ENCODE data around the gene TOLLIP. TPM values are rescaled to one million over a fixed set of nuclear protein-coding genes. Genes with fewer than 3 reads are reported as not detected.
"Not testable (repeated sequence)": the region's sequence is repeated elsewhere in the genome, so short reads cannot be mapped to it uniquely, and the experiment has no call there.

TOLLIP gene
- total and polyA plus RNA-seq, 2 of the 8 experiments (the other 6 are each of a cell fraction or from before 2014, with no cell fraction given) = 23.7 to 34.7 TPM

GRCh38 chr11:1243521-1243920, 65.9 kb downstream of the TOLLIP start:
- H3K56ac ChIP-seq (replicated peaks; ENCODE audit: insufficient read length, low read depth, low read length); H4K20me1 ChIP-seq (replicated peaks in 1 of 2; ENCODE audit: control insufficient read depth in 1 of 2, insufficient read depth in 2 of 2, low read length in 2 of 2); H3K23me2 ChIP-seq (ENCODE audit: low read depth, low read length); FAIRE-seq; H3K9ac ChIP-seq (replicated peaks in 1 of 4; ENCODE audit: extremely low read depth in 1 of 4, low read depth in 3 of 4, low read length in 3 of 4); H3K4me2 ChIP-seq (ENCODE audit: insufficient read depth in 1 of 2, low read depth in 2 of 2, low read length in 2 of 2); H3K4me1 ChIP-seq (replicated peaks in 1 of 4; ENCODE audit: control insufficient read depth in 3 of 4, insufficient read depth in 4 of 4, low read length in 3 of 4); H4K5ac ChIP-seq (ENCODE audit: insufficient read length, low read depth, low read length); H2BK120ac ChIP-seq (replicated peaks; ENCODE audit: low read depth, low read length); CTCF ChIA-PET (ENCODE audit: partially characterized antibody); H2AK5ac ChIP-seq (ENCODE audit: low read depth, low read length); H2BK15ac ChIP-seq (ENCODE audit: low read length); H4K8ac ChIP-seq (ENCODE audit: extremely low read depth, insufficient read depth, low read length); H3K27ac ChIP-seq (ENCODE audit: low read depth, low read length); POLR2A ChIA-PET (ENCODE audit: partially characterized antibody); H3K79me2 ChIP-seq (ENCODE audit: control insufficient read depth in 1 of 2, insufficient read depth in 2 of 2, low read length in 2 of 2); H3K18ac ChIP-seq (ENCODE audit: extremely low read depth, low read length); H2BK12ac ChIP-seq (ENCODE audit: low read depth, low read length); H3K4me3 ChIP-seq (ENCODE audit: extremely low read depth in 1 of 4, insufficient read depth in 2 of 4, low read depth in 3 of 4, low read length in 4 of 4); H2AFZ ChIP-seq (ENCODE audit: low read length); H2BK20ac ChIP-seq (ENCODE audit: low read length); H3K79me1 ChIP-seq (ENCODE audit: low read depth, low read length); H4K91ac ChIP-seq (replicated peaks; ENCODE audit: insufficient read length, low read length); H2BK5ac ChIP-seq (ENCODE audit: low read depth, low read length); H3K14ac ChIP-seq (ENCODE audit: insufficient read length); H3K36me3 ChIP-seq (ENCODE audit: control insufficient read depth in 2 of 4, insufficient read depth in 4 of 4, low read length in 3 of 4); DNase-seq (ENCODE audit: low read depth in 1 of 2, low spot score in 2 of 2); H3K27me3 ChIP-seq (replicated peaks in 1 of 4; ENCODE audit: control insufficient read depth in 3 of 4, extremely low read depth in 1 of 4, insufficient read depth in 3 of 4, low read length in 3 of 4); H3K23ac ChIP-seq (ENCODE audit: insufficient read length); H3K4ac ChIP-seq (replicated peaks; ENCODE audit: insufficient read length, low read depth, low read length): not testable (repeated sequence)
- WGBS, 2 experiments (ENCODE audit: extremely low coverage in 1 of 2, insufficient coverage in 1 of 2, insufficient read length in 1 of 2, insufficient replicate concordance in 2 of 2, low coverage in 1 of 2, low lambda C conversion rate in 2 of 2, missing lambda C conversion rate in 1 of 2) = 95% methylated on average over 10 of the region's 18 CpGs; no CpG with 5 or more reads in 1 of the 2 experiments
- peaks cover 6 to 61% of the 10 kb centered on the region in 2 experiments; a peak in 3 of 4 replicates for H3K9me3 ChIP-seq (ENCODE audit: insufficient read depth in 2 of 2, low read depth in 1 of 2, low read length in 1 of 2)

GRCh38 chr11:1242751-1243150, 66.7 kb downstream of the TOLLIP start:
- H2BK20ac ChIP-seq (ENCODE audit: low read length); H3K14ac ChIP-seq (ENCODE audit: insufficient read length); H4K8ac ChIP-seq (ENCODE audit: extremely low read depth, insufficient read depth, low read length); H3K18ac ChIP-seq (ENCODE audit: extremely low read depth, low read length); H2BK120ac ChIP-seq (replicated peaks; ENCODE audit: low read depth, low read length); H3K23me2 ChIP-seq (ENCODE audit: low read depth, low read length); CTCF ChIA-PET (ENCODE audit: partially characterized antibody); H3K56ac ChIP-seq (replicated peaks; ENCODE audit: insufficient read length, low read depth, low read length); H3K4ac ChIP-seq (replicated peaks; ENCODE audit: insufficient read length, low read depth, low read length); H3K4me2 ChIP-seq (ENCODE audit: insufficient read depth in 1 of 2, low read depth in 2 of 2, low read length in 2 of 2); H4K20me1 ChIP-seq (replicated peaks in 1 of 2; ENCODE audit: control insufficient read depth in 1 of 2, insufficient read depth in 2 of 2, low read length in 2 of 2); H3K4me3 ChIP-seq (ENCODE audit: extremely low read depth in 1 of 4, insufficient read depth in 2 of 4, low read depth in 3 of 4, low read length in 4 of 4); H2AFZ ChIP-seq (ENCODE audit: low read length); H3K4me1 ChIP-seq (replicated peaks in 1 of 4; ENCODE audit: control insufficient read depth in 3 of 4, insufficient read depth in 4 of 4, low read length in 3 of 4); H2BK12ac ChIP-seq (ENCODE audit: low read depth, low read length); DNase-seq (ENCODE audit: low read depth in 1 of 2, low spot score in 2 of 2); FAIRE-seq; H2BK15ac ChIP-seq (ENCODE audit: low read length); H3K27ac ChIP-seq (ENCODE audit: low read depth, low read length); H3K9ac ChIP-seq (replicated peaks in 1 of 4; ENCODE audit: extremely low read depth in 1 of 4, low read depth in 3 of 4, low read length in 3 of 4); H3K36me3 ChIP-seq (ENCODE audit: control insufficient read depth in 2 of 4, insufficient read depth in 4 of 4, low read length in 3 of 4); H3K27me3 ChIP-seq (replicated peaks in 1 of 4; ENCODE audit: control insufficient read depth in 3 of 4, extremely low read depth in 1 of 4, insufficient read depth in 3 of 4, low read length in 3 of 4); H4K91ac ChIP-seq (replicated peaks; ENCODE audit: insufficient read length, low read length); H2AK5ac ChIP-seq (ENCODE audit: low read depth, low read length); POLR2A ChIA-PET (ENCODE audit: partially characterized antibody); H3K79me2 ChIP-seq (ENCODE audit: control insufficient read depth in 1 of 2, insufficient read depth in 2 of 2, low read length in 2 of 2); H3K79me1 ChIP-seq (ENCODE audit: low read depth, low read length); H2BK5ac ChIP-seq (ENCODE audit: low read depth, low read length); H3K23ac ChIP-seq (ENCODE audit: insufficient read length); H4K5ac ChIP-seq (ENCODE audit: insufficient read length, low read depth, low read length): not testable (repeated sequence)
- WGBS, 2 experiments (ENCODE audit: extremely low coverage in 1 of 2, insufficient coverage in 1 of 2, insufficient read length in 1 of 2, insufficient replicate concordance in 2 of 2, low coverage in 1 of 2, low lambda C conversion rate in 2 of 2, missing lambda C conversion rate in 1 of 2) = 71% methylated on average over 4 of the region's 11 CpGs; no CpG with 5 or more reads in 1 of the 2 experiments
- peaks cover 6 to 57% of the 10 kb centered on the region in 2 experiments; a peak in 3 of 4 replicates for H3K9me3 ChIP-seq (ENCODE audit: insufficient read depth in 2 of 2, low read depth in 1 of 2, low read length in 1 of 2)
